Coronary artery (tissue), 2 donors: ENCODE data around the gene BLOC1S3.

Experiments
- DNase-seq: peaks from one replicate; pipeline ENCODE4 v3.0.0-alpha.2; 2017; ENCODE audit warnings: low spot score
- H3K27ac ChIP-seq, 2 donors: fragments of 200-600 bp; sonication (generic); one replicate each; pipeline ENCODE4 v1.5.1; 2016 to 2019
- H3K4me3 ChIP-seq: fragments of 200-600 bp; sonication (generic); 2 replicates; pipeline ENCODE4 v1.5.1; 2016; ENCODE audit warnings: mild to moderate bottlenecking, moderate library complexity
- TF ChIP-seq, protein P1 (sequence below): fragments of 200-600 bp; sonication (generic); IDR thresholded peaks from one replicate; pipeline ENCODE4 v1.5.1; 2019; ENCODE audit warnings: antibody characterized with exemption

The BLOC1S3 gene

DNA sequence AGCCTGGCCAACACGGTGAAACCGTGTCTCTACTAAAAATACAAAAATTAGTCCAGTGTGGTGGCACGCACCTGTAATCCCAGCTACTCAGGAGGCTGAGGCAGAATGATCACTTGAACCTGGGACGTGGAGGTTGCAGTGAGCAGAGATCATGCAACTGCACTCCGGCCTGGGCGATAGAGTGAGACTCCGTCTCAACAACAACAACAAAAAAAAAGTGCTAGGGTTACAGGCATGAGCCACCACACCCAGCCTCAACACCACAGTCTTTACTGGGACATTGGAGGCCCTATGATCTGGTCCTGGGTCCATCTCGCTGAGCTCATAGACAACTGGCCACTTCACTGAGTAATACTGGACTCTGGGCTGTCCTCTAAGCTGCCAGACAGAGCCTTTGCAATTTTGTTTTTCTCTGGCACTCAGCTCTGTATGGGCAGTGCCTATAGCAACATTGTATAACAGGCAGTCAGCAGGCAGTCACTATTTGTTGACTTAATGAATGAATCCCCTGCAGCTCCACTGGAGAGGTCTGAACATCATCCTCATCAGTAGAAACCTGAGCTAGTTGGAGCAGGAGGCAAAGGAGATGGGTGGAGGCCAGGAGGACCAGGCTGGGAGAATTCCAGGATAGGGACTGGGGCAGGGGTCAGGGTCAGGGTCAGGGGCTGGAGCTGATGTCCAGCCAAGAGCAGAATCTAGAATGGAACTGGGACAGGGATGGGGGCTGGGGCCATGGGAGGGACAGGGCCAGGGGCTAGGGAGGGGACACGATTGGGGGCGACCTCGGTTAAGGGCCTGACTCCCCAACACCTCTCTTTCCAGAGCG is 8.1 kb downstream of the BLOC1S3 start:
- no peak for DNase-seq

GRCh38 chr19:45187421-45188100 is 9.0 kb downstream of the BLOC1S3 start:
- TF ChIP-seq, protein P1, sequence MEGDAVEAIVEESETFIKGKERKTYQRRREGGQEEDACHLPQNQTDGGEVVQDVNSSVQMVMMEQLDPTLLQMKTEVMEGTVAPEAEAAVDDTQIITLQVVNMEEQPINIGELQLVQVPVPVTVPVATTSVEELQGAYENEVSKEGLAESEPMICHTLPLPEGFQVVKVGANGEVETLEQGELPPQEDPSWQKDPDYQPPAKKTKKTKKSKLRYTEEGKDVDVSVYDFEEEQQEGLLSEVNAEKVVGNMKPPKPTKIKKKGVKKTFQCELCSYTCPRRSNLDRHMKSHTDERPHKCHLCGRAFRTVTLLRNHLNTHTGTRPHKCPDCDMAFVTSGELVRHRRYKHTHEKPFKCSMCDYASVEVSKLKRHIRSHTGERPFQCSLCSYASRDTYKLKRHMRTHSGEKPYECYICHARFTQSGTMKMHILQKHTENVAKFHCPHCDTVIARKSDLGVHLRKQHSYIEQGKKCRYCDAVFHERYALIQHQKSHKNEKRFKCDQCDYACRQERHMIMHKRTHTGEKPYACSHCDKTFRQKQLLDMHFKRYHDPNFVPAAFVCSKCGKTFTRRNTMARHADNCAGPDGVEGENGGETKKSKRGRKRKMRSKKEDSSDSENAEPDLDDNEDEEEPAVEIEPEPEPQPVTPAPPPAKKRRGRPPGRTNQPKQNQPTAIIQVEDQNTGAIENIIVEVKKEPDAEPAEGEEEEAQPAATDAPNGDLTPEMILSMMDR, result no peak

More for the DNA sequence above, 8.1 kb downstream of the BLOC1S3 start:
- no peak overlapping the region for H3K4me3 ChIP-seq
- TF ChIP-seq, protein P1, result no peak
- no peak overlapping the region for H3K27ac ChIP-seq

DNA sequence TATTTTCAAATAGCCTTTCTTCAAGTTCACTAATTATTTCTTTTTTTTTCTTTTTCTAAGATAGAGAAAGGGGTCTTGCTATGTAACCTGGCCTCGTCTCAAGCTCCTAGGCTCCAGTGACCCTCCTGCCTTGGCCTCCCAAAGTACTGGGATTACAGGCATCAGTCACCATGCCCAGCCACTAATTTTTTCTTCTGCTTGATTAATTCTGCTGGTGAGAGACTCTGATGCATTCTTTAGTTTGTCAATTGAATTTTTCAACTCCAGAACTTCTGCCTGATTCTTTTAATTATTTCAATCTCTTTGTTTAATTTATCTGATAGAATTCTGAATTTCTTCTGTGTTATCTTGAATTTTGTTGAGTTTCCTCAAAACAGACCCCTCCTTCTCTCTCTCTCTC is 11.4 kb downstream of the BLOC1S3 start:
- H3K27ac ChIP-seq, result no peak overlapping the region
- TF ChIP-seq, protein P1, result no peak
- H3K4me3 ChIP-seq, result no peak overlapping the region
- DNase-seq, result no peak

More at GRCh38 chr19:45187421-45188100, 9.0 kb downstream of the BLOC1S3 start:
- H3K4me3 ChIP-seq, result no peak overlapping the region
- H3K27ac ChIP-seq, result no peak overlapping the region
- no peak for DNase-seq

DNA sequence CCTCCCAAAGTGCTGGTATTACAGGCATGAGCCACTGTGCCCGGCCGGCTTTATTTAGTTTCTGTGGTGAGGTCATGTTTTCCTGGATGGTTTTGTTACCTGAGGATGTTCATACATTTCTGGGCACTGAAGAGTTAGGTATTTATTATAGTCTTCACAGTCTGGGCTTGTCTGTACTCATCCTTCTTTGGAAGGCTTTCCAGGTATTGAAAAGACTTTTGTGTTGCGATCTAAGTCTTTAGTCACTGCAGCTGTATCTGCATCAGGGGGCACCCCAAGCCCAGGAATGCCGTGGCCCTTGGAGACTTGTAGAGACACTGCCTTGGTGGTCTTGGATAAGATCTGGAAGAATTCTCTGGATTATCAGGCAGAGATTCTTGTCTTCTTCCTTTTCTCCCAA is 12.8 kb downstream of the BLOC1S3 start:
- TF ChIP-seq, protein P1, result no peak
- DNase-seq, result no peak
- no peak overlapping the region for H3K4me3 ChIP-seq
- no peak overlapping the region for H3K27ac ChIP-seq

GRCh38 chr19:45195764-45196163 is 17.2 kb downstream of the BLOC1S3 start:
- H3K27ac ChIP-seq, result no peak overlapping the region
- TF ChIP-seq, protein P1, result no peak
- no peak overlapping the region for H3K4me3 ChIP-seq
- DNase-seq, result no peak

DNA sequence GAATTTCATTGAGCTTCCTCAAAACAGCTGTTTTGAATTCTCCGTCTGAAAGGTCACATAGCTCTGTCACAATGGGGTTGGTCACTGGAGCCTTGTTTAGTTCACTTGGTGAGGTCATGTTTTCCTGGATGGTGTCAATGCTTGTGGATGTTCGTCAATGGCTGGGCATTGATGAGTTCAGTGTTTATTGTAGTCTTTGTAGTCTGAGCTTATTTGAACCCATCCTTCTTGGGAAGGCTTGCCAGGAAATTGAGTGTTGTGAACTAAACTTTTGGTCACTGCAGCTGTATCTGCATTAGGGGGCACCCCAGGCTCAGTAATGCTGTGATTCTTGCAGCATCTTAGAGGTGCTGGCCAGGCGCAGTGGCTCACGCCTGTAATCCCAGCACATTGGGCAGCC is 22.0 kb downstream of the BLOC1S3 start:
- H3K4me3 ChIP-seq, result no peak overlapping the region
- H3K27ac ChIP-seq, result no peak overlapping the region
- TF ChIP-seq, protein P1, result no peak
- DNase-seq, result no peak

DNA sequence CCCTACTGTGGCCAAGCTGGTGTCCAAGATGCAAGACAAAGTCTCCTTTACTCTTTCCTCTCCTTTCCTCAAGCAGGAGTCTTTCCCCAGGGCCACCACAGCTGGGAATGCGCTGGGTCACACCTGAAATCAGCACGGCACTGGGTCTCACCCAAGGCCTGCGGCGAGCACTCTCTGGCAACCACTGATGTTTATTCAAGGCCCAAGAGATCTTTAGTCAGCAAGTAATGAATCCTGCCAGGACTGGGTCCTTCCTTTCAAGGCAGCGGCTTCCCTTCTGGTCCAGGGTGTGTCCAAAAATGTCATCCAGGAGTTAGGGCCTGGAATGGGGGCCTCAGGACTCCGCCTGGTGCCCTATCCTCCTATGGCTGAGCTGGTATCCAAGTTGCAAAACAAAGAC is 24.1 kb downstream of the BLOC1S3 start:
- no peak overlapping the region for H3K4me3 ChIP-seq
- no peak overlapping the region for H3K27ac ChIP-seq
- DNase-seq, result no peak
- TF ChIP-seq, protein P1, result no peak
